Renal cortical epithelial cell (primary cell): ENCODE data around the gene RFNG. TPM values are rescaled to one million over a fixed set of nuclear protein-coding genes. Genes with fewer than 3 reads are reported as not detected.

ENCODE experiments used
- DNase-seq: peaks from one replicate; pipeline ENCODE4 v3.0.0-alpha.2; 2011; ENCODE audit warnings: low read depth
- total RNA-seq: library from RNA; depleted of rRNA; stranded (reverse); fragments of >200 nt; gene quantifications from 2 replicates; pipeline ENCODE4 v1.2.3, GENCODE V29; 2014

RFNG gene
- total RNA-seq, 1 donor from 2014 or later: 31.0 TPM

- DNase-seq: no peak
These were observed 7.2 kb upstream of the RFNG start for GRCh38 chr17:82058855-82059249.

DNA sequence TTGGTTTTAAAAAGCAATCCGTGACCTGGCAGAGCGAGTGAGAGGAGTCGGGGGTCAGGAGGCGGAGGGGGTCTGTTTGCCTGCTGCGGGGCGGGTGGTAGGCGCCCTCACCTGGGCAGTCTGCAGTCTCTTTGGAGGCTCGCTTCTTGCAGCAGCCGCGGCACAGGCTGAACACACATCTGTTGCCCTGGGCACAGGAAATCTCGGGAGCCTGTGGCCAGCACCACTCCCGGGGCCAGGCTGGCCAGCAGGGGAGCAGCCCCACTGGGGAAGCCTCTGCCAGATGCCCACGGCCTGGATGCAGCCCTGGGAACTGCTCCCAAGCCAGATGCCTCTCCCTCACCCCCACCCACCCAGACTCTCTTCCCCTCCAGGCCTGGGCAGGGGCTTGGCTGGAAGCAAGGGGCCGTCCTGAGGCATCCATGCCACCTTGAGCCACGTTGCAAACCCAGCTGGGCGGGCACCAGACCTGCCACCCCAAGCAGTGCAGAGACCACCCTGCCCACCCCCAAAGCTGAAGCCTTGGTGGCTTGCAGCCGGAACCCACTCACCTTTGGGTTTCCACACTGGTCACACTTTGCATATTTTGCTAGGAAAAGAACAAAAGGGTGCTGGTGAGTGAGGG, 6.7 kb upstream of the RFNG start:
- DNase-seq: no peak

GRCh38 chr17:82056729-82057621, 5.4 kb upstream of the RFNG start:
- no peak for DNase-seq

DNA sequence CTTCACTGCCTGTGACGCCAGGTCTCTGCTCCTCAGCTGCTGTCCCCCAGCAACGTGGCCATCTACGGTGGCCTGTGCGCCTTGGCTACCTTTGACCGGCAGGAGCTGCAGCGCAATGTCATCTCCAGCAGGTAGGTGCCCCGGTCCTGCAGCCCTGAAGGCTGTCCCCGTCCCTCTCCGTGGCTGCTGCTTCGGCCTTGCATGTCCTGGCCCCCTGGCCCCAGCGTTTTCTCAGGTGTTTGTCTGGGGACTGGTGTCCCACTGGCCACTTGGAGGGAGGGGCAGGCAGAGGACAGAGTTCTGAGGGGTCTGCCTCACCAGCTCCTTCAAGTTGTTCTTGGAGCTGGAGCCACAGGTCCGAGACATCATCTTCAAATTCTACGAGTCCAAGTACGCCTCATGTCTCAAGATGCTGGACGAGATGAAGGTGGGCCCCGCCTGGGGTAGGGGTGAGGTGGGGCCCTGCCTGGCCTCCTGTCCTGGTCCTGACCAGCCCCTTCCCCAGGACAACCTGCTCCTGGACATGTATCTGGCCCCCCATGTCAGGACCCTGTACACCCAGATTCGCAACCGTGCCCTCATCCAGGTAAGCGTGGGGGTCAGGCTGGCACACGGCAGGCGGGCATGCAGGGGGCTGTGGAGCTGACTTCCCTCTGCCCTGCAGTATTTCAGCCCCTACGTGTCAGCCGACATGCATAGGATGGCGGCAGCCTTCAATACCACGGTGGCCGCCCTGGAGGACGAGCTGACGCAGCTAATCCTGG, 4.5 kb upstream of the RFNG start:
- DNase-seq: no peak

DNA sequence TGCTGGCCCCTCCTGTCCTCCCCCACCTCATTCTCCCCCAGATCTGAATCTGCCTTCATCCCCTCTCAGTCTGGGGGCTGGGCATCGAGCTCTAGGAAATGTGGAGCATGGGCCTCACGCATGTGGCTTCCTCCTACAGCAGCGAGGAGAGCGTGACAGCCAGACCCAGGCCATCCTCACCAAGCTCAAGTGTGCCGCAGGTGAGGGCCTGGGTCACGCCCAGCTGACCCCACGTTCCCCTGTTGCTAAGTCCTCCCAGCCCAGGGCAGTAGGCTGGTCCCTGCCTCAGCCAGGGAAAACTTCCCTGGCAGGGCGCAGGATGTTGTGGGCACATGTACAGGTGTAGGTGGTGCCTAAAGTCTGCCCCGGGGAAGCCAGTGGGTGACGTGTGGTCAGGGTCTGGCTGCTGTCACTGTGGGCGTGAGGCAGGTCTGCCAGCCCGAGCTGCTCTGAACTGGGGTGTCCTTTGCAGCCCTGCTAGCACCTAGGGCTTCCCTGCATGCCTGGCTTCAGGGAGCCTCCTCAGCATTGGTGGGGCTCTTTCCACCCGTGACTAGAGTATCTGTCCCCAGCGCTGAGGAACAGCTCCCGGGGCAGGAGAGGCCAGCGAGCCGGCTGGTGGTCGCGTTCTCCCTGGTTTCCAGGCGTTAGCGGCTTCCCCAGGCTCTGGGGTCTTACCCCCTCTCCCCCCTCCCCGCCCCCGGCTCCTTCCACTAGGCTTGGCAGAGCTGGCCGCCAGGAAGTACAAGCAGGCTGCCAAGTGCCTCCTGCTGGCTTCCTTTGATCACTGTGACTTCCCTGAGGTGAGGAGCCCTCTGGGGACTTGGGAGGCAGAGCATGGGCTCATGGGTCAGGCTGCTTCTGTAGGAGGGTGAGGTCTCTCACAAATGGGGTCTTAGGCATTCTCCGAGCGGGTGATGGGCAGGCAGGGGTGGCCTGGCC, 3.7 kb upstream of the RFNG start:
- DNase-seq: no peak

- DNase-seq: no peak
These were observed 2.9 kb upstream of the RFNG start for GRCh38 chr17:82054351-82055022.

DNA sequence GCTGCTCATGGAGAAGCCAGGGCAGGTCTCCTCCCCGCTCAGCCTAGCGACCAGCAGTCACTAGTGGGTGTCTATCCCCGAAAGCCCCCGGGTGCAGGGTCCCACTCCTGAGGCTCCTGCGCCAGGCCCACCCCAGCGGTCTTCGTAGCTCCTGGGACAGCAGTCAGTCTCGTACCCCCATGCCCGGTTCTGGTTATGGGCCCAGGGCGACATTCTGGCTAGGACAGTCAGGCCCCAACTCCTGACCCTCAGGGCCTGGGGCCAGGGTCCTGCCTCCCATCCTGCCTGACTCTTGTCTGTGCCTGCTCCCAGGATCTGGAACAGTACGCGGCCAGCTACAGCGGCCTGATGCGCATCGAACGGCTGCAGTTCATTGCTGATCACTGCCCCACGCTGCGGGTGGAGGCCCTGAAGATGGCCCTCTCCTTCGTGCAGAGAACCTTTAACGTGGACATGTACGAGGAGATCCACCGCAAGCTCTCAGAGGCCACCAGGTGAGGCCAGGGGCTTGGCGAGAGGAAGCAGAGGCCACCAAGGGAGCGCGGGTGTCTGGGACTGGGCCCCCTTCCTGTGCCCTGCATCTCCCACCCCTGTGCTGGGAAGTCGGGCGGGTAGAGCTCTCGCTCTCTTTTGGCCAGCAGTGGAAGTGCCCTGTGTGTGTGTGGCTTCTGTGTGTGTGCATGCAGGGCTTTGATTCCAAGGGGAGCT, 2.1 kb upstream of the RFNG start:
- DNase-seq: no peak

GRCh38 chr17:82053130-82053529, 1.5 kb upstream of the RFNG start:
- DNase-seq: no peak

GRCh38 chr17:82052638-82053059, 1.0 kb upstream of the RFNG start:
- no peak for DNase-seq

- DNase-seq: no peak
These were observed 610 bp downstream of the RFNG start for GRCh38 chr17:82050761-82051641.

- DNase-seq: no peak
These were observed 1.4 kb downstream of the RFNG start for GRCh38 chr17:82050152-82050760.

- no peak for DNase-seq
These were observed 2.1 kb downstream of the RFNG start for GRCh38 chr17:82049521-82049971.

DNA sequence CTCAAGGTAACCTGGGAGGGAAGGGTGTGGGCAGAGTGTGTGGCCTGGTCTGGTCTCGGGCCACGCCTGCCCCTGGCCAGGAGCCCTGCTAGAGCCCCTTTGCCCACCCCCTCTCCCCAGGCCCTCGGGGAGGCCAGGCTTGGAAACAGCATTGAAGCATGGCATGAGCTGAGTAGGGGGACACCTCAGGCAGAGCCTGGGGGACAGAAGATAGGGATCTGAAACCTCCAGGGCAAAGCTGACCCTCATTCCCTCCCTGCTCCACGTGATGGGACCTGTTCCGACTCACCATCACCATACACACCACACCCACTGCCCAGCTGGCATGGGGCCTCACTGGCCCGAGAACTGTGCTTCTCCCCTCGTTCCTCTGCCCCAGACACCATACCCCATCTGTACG, 2.5 kb downstream of the RFNG start:
- no peak for DNase-seq

- DNase-seq: no peak
These were observed 3.0 kb downstream of the RFNG start for GRCh38 chr17:82048571-82048971.

DNA sequence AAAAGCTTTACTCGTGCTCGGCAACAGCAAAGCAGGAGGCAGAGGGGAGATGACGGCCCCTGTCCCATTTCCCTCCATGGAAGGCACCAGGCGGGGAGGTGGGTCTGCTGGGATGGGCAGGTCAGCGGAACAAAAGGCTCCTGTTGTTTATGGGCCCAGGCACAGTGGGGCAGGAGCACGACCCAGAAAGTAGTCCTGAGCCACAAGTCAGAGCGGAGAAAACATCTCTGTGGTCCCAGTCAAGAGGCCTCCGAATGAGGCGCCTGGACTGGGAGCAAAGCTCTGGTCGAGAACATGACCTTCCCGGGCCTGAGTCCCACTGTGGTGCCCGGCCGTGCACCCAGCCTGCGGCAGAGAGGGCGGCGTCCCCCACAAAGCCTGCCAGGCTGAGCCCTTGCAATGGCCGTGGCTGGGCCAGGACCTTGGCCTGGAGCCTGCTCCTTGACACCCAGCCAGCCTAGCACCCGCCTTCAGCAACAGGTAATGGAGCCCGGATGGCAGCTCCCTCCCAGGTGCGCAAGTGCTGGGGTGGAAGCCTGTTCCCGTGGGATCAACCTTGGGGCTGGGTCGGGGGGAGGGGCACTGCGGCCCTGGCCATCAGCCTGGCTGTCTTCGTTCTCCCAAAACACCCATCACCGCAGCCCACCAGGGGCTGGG, 3.6 kb downstream of the RFNG start:
- DNase-seq: no peak

GRCh38 chr17:82047379-82047778, 4.2 kb downstream of the RFNG start:
- DNase-seq: no peak

DNA sequence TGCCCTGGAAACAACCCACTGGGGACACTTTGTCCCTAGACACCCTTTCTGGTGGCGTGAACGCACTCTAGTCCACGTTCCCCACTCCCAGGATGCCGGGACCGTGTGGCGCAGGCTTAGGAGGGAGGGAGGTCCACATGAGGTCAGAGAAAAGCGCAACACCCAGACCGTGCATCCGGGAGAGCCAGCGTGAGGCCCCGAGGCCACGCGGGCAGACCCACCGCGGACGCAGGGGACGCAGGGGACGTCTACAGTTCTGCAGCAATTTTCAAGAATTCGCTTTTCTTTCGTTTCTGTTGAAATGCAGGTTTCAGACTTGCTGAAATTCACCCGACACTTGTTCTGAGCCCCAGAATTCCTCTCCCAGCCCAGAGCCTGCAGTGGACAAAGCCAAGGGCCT, 4.7 kb downstream of the RFNG start:
- no peak for DNase-seq

DNA sequence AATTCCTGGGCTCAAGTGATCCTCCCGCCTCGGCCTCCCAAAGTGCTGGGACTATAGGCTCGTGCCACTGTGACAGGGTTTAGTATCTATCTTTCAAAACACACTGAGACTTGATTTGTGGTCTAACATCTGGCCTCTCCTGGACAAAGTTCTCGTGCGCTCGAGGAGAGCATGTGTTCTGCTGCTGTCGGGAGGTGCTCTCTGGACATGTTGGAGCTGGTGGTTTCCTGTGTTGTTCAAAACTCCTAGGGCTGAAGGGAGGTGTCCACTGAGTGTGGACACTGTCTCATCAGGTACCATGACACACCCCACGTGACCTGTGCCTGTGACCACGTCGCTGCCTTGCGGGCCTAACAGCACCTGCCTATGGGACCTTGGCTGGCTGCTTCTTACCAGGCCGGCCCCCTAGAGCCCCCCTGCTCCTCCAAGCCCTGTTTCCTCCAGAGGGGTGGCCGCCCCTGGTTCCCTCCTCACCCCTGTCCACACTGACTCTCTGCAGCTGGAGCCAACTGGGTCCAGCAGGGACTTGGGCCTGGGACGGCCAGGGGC, 5.6 kb downstream of the RFNG start:
- DNase-seq: no peak
